ENCODE results near the gene LMAN2. TPM values are rescaled to one million over a fixed set of nuclear protein-coding genes. Genes with fewer than 3 reads are reported as not detected.
A peak's percentile ranks its signal among the peaks of the same experiment; 100 is the strongest.

Gene LMAN2
- total RNA-seq, 6 experiments from 2014 or later: 103 to 297 (median 160) TPM

GRCh38 chr5:177334781-177335700 is 16.4 kb downstream of the LMAN2 start:
- TF ChIP-seq CTCF (IDR thresholded peaks at IDR 0.05): no peak
- no peak for TF ChIP-seq POLR2A (IDR thresholded peaks at IDR 0.05)
- H3K9me3 ChIP-seq: no peaks in the 10 kb centered on the region
- DNase-seq: peak in 1 of 3 donors; percentile 59
- no peak overlapping the region for H3K4me3 ChIP-seq
- H3K4me1 ChIP-seq: peaks cover 0 to 30% (median 4%) of the 10 kb centered on the region in 4 donors
- H3K36me3 ChIP-seq: peaks cover 0 to 72% (median 43%) of the 10 kb centered on the region in 4 donors
- ATAC-seq: peak; percentile 7 to 70 (median 68)
- WGBS (ENCODE audit: insufficient coverage, low coverage, low lambda C conversion rate, missing lambda C conversion rate): 41% methylated on average over 4 of the region's 21 CpGs
- intact Hi-C loops (cut with DNase I): no loop called here
- no peaks in the 10 kb centered on the region for H3K27me3 ChIP-seq
- H3K27ac ChIP-seq: peak overlapping the region in 2 of 3 donors; percentile 3 to 64

- Histone ChIP-seq H3K36me3 (peaks cover 0 to 69% (median 40%) of the 10 kb centered on the region in 4 donors), H3K4me1 (peaks cover 0 to 25% (median 4%) of the 10 kb centered on the region in 4 donors), H3K4me3 (no peak overlapping the region), H3K27me3 (no peaks in the 10 kb centered on the region), H3K9me3 (no peaks in the 10 kb centered on the region), H3K27ac (no peak overlapping the region)
- TF ChIP-seq CTCF (IDR thresholded peaks at IDR 0.05) (no peak), POLR2A (IDR thresholded peaks at IDR 0.05) (no peak)
- DNase-seq (peak in 1 of 3 donors; percentile 39), ATAC-seq (no peak)
- intact Hi-C loops (cut with DNase I): no loop called here
- WGBS (ENCODE audit: insufficient coverage, low coverage, low lambda C conversion rate, missing lambda C conversion rate): 92% methylated on average over 2 of the region's 15 CpGs
These were observed 17.3 kb downstream of the LMAN2 start for GRCh38 chr5:177334155-177334551.

- no peak overlapping the region for H3K4me3 ChIP-seq
- peak in 1 of 3 donors; percentile 46 for DNase-seq
- TF ChIP-seq CTCF (IDR thresholded peaks at IDR 0.05): no peak
- no peak for TF ChIP-seq POLR2A (IDR thresholded peaks at IDR 0.05)
- ATAC-seq: no peak
- intact Hi-C loops (cut with DNase I): no loop called here
- H3K27ac ChIP-seq: no peak overlapping the region
- H3K27me3 ChIP-seq: no peaks in the 10 kb centered on the region
- H3K4me1 ChIP-seq: peaks cover 0 to 25% (median 4%) of the 10 kb centered on the region in 4 donors
- WGBS (ENCODE audit: insufficient coverage, low coverage, low lambda C conversion rate, missing lambda C conversion rate): 84% methylated on average over 7 of the region's 16 CpGs
- H3K9me3 ChIP-seq: no peaks in the 10 kb centered on the region
- peaks cover 0 to 69% (median 38%) of the 10 kb centered on the region in 4 donors for H3K36me3 ChIP-seq
These were observed 17.9 kb downstream of the LMAN2 start for GRCh38 chr5:177333420-177334154.

- WGBS (ENCODE audit: insufficient coverage, low coverage, low lambda C conversion rate, missing lambda C conversion rate): 81% methylated on average over 3 of the region's 13 CpGs
- H3K4me1 ChIP-seq: peaks cover 0 to 25% (median 4%) of the 10 kb centered on the region in 4 donors
- no peaks in the 10 kb centered on the region for H3K9me3 ChIP-seq
- H3K36me3 ChIP-seq: peaks cover 0 to 69% (median 38%) of the 10 kb centered on the region in 4 donors
- DNase-seq (peak in 1 of 3 donors; percentile 49), ATAC-seq (no peak)
- H3K27me3 ChIP-seq: no peaks in the 10 kb centered on the region
- no peak for TF ChIP-seq CTCF (IDR thresholded peaks at IDR 0.05)
- TF ChIP-seq POLR2A (IDR thresholded peaks at IDR 0.05): no peak
- no peak overlapping the region for H3K4me3 ChIP-seq
- no peak overlapping the region for H3K27ac ChIP-seq
- intact Hi-C loops (cut with DNase I): no loop called here
These were observed 18.6 kb downstream of the LMAN2 start for GRCh38 chr5:177332896-177333260.

All from right lobe of liver (tissue), 6 donors.